Progenitor cell of endocrine pancreas (in vitro differentiated cells): ENCODE data around the gene PPP1R36. TPM values are rescaled to one million over a fixed set of nuclear protein-coding genes. Genes with fewer than 3 reads are reported as not detected.
A peak's percentile ranks its signal among the peaks of the same experiment; 100 is the strongest.

Source experiments
- DNase-seq: peaks from one replicate; pipeline ENCODE4 v3.0.0; 2021; ENCODE audit warnings: low spot score; ENCODE audit not compliant: unreplicated experiment
- H3K27ac Mint-ChIP-seq: 2 replicates; pipeline ENCODE4 v1.8.0; 2021; ENCODE audit warnings: mild to moderate bottlenecking, moderate library complexity, mixed read lengths
- H3K27me3 Mint-ChIP-seq: 2 replicates; pipeline ENCODE4 v1.8.0; 2021; ENCODE audit warnings: mixed read lengths
- H3K36me3 Mint-ChIP-seq: 2 replicates; pipeline ENCODE4 v1.8.0; 2022; ENCODE audit warnings: mixed read lengths; ENCODE audit not compliant: insufficient read depth
- H3K4me1 Mint-ChIP-seq: 2 replicates; pipeline ENCODE4 v1.8.0; 2021; ENCODE audit warnings: low read depth, mixed read lengths
- H3K4me3 Mint-ChIP-seq: 2 replicates; pipeline ENCODE4 v1.8.0; 2021; ENCODE audit warnings: low read depth, mild to moderate bottlenecking, moderate library complexity, mixed read lengths
- H3K9me3 Mint-ChIP-seq: 2 replicates; pipeline ENCODE4 v1.8.0; 2021; ENCODE audit warnings: low read depth, mixed read lengths
- total RNA-seq: library from RNA; stranded (reverse); gene quantifications from 2 replicates; pipeline ENCODE4 v1.2.1, GENCODE V29; 2021
- TF ChIP-seq, protein P1 (sequence below): fragments of 200-600 bp; sonication (generic); IDR thresholded peaks from one replicate; pipeline ENCODE4 v1.5.0; 2021; ENCODE audit warnings: antibody characterized with exemption, mild to moderate bottlenecking; ENCODE audit not compliant: unreplicated experiment

Gene PPP1R36
- total RNA-seq, 1 donor from 2014 or later: 0.79 TPM

DNA sequence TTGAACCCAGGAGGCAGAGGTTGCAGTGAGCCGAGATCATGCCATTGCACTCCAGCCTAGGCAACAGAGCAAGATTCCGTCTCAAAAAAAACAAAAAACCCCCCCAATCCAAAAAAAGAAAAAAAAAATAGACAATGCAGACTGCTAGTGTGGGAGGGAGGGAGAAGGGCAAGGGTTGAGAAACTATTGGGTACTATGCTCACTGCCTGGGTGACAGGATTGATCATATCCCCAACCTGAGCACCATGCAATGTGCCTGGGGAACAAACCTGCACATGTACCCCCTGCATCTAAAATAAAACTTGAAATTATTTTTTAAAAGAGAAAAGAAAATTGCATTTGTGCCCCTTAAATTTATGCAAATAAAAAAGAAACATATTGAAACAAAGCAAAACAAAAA, 88.9 kb downstream of the PPP1R36 start:
- H3K36me3 Mint-ChIP-seq: no peaks in the 10 kb centered on the region
- TF ChIP-seq, protein P1, sequence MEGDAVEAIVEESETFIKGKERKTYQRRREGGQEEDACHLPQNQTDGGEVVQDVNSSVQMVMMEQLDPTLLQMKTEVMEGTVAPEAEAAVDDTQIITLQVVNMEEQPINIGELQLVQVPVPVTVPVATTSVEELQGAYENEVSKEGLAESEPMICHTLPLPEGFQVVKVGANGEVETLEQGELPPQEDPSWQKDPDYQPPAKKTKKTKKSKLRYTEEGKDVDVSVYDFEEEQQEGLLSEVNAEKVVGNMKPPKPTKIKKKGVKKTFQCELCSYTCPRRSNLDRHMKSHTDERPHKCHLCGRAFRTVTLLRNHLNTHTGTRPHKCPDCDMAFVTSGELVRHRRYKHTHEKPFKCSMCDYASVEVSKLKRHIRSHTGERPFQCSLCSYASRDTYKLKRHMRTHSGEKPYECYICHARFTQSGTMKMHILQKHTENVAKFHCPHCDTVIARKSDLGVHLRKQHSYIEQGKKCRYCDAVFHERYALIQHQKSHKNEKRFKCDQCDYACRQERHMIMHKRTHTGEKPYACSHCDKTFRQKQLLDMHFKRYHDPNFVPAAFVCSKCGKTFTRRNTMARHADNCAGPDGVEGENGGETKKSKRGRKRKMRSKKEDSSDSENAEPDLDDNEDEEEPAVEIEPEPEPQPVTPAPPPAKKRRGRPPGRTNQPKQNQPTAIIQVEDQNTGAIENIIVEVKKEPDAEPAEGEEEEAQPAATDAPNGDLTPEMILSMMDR: no peak
- H3K27ac Mint-ChIP-seq: peak overlapping the region; percentile 67
- H3K4me1 Mint-ChIP-seq: peaks cover 10% of the 10 kb centered on the region
- H3K4me3 Mint-ChIP-seq: no peak overlapping the region
- DNase-seq: no peak
- H3K27me3 Mint-ChIP-seq: no peaks in the 10 kb centered on the region
- peaks cover 4% of the 10 kb centered on the region for H3K9me3 Mint-ChIP-seq

Other genes starting within 250 kb of the PPP1R36 start
- 70.3 and 71.9 TPM in 2 replicates for gene MTHFD1, start 161.6 kb upstream of the PPP1R36 start, total RNA-seq
- gene AKAP5, start 84.5 kb upstream of the PPP1R36 start, total RNA-seq: 1.1 and 1.6 TPM in 2 replicates
- gene ZBTB25, start 46.1 kb upstream of the PPP1R36 start, total RNA-seq: 11.7 and 11.8 TPM in 2 replicates
- 43.6 and 44.5 TPM in 2 replicates for gene ZBTB1, start 45.2 kb upstream of the PPP1R36 start, total RNA-seq
- gene HSPA2, start 9.2 kb upstream of the PPP1R36 start, total RNA-seq: 2.7 and 2.9 TPM in 2 replicates
- gene PLEKHG3, start 154.5 kb downstream of the PPP1R36 start, total RNA-seq: 76.0 and 81.0 TPM in 2 replicates